OCI-M2 (cell line): ENCODE measurements around the gene GARRE1.
"Not testable (repeated sequence)": the region's sequence is repeated elsewhere in the genome, so short reads cannot be mapped to it uniquely, and the experiment has no call there.

Source experiments
- DNase-seq: peaks from one replicate; lab custom pipeline; 2025; ENCODE audit not compliant: unreplicated experiment; lab: John Stamatoyannopoulos, UW

Gene GARRE1

GRCh38 chr19:34259367-34260095 lies 5.2 kb downstream of the GARRE1 start:
- no peak for DNase-seq

- DNase-seq, result no peak
Measured at GRCh38 chr19:34260771-34261173, 6.4 kb downstream of the GARRE1 start.

- DNase-seq, result no peak
Measured at GRCh38 chr19:34261334-34262109, 7.2 kb downstream of the GARRE1 start.

- no peak for DNase-seq
Measured at GRCh38 chr19:34263745-34264237, 9.4 kb downstream of the GARRE1 start.

- DNase-seq, result no peak
Measured at GRCh38 chr19:34265221-34265650, 10.9 kb downstream of the GARRE1 start.

- DNase-seq, result no peak
Measured at GRCh38 chr19:34269081-34269480, 14.7 kb downstream of the GARRE1 start.

- DNase-seq, result no peak
Measured at GRCh38 chr19:34269489-34269888, 15.1 kb downstream of the GARRE1 start.

- no peak for DNase-seq
Measured at GRCh38 chr19:34269968-34270621, 15.7 kb downstream of the GARRE1 start.

GRCh38 chr19:34273121-34273520 lies 18.8 kb downstream of the GARRE1 start:
- DNase-seq, result no peak

GRCh38 chr19:34274284-34274826 lies 20.0 kb downstream of the GARRE1 start:
- DNase-seq, result no peak

- DNase-seq, result no peak
Measured at GRCh38 chr19:34274827-34275625, 20.7 kb downstream of the GARRE1 start.

GRCh38 chr19:34275705-34276104 lies 21.4 kb downstream of the GARRE1 start:
- DNase-seq, result no peak

- DNase-seq, result no peak
Measured at GRCh38 chr19:34276614-34277013, 22.3 kb downstream of the GARRE1 start.

- no peak for DNase-seq
Measured at GRCh38 chr19:34277244-34277643, 22.9 kb downstream of the GARRE1 start.

GRCh38 chr19:34278783-34279182 lies 24.4 kb downstream of the GARRE1 start:
- DNase-seq, result no peak

GRCh38 chr19:34281444-34281843 lies 27.1 kb downstream of the GARRE1 start:
- not testable (repeated sequence) for DNase-seq

GRCh38 chr19:34282611-34283519 lies 28.5 kb downstream of the GARRE1 start:
- DNase-seq, result no peak

GRCh38 chr19:34284505-34284904 lies 30.2 kb downstream of the GARRE1 start:
- no peak for DNase-seq

GRCh38 chr19:34287662-34288140 lies 33.3 kb downstream of the GARRE1 start:
- DNase-seq, result no peak
